IPS-18a (cell line): ENCODE measurements around the gene OCSTAMP.

Experiments used
- H3K27ac ChIP-seq: one replicate; pipeline ENCODE4 v1.5.1; 2013; ENCODE audit warnings: low read length
- H3K27me3 ChIP-seq: one replicate; pipeline ENCODE4 v1.6.1; 2013; ENCODE audit warnings: mild to moderate bottlenecking, low read length; ENCODE audit not compliant: control insufficient read depth, insufficient read depth
- H3K36me3 ChIP-seq: one replicate; pipeline ENCODE4 v1.6.1; 2013; ENCODE audit warnings: low read depth, low read length; ENCODE audit not compliant: control insufficient read depth
- H3K4me1 ChIP-seq: one replicate; pipeline ENCODE4 v1.6.1; 2013; ENCODE audit warnings: low read depth, low read length; ENCODE audit not compliant: control insufficient read depth
- H3K4me3 ChIP-seq: one replicate; pipeline ENCODE4 v1.5.1; 2013; ENCODE audit warnings: low read length
- H3K9ac ChIP-seq: one replicate; pipeline ENCODE4 v1.6.1; 2013; ENCODE audit warnings: mild to moderate bottlenecking, low read length, moderate library complexity
- H3K9me3 ChIP-seq: one replicate; pipeline ENCODE4 v1.6.1; 2013; ENCODE audit warnings: low read depth, low read length; ENCODE audit not compliant: control insufficient read depth

Gene OCSTAMP

DNA sequence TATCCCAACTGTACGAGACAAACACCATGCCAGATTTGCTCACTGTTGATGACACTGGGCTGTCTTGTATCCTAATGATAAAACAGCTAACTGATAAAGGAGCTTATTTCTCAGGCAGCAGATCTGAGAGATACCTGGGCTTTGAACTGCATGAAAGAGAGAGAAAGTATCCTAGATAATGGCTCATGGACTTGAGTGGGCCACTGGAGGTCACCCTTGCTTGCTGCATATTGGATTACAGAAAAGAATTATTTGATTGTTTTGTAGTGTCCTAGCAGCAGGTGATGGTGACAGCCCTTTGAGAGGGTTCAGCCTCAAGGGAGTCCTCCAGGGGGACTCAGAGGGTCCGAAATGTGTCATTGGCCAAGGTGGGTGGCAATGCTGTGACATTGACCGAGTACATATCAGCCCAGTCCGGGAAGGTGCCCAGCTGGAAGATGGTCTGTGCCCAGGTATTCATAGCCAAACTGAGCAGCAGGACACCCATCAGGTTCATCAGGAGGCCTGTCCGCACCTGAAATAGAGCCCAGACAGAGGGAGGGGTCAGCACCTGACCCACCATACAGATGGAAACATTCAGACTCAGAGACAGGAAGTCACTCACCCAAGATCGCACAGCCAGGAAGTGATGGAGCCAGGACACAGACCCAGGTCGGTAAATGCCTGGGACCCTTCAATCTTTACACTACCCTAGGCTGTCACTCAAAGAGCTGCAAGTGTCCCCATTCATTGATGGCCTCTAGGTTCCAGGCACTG lies 9.4 kb upstream of the OCSTAMP start:
- Histone ChIP-seq H3K9ac (no peak overlapping the region), H3K4me1 (peaks cover 17% of the 10 kb centered on the region), H3K27ac (no peak overlapping the region), H3K4me3 (no peak overlapping the region), H3K27me3 (no peaks in the 10 kb centered on the region), H3K36me3 (no peaks in the 10 kb centered on the region), H3K9me3 (no peaks in the 10 kb centered on the region)

DNA sequence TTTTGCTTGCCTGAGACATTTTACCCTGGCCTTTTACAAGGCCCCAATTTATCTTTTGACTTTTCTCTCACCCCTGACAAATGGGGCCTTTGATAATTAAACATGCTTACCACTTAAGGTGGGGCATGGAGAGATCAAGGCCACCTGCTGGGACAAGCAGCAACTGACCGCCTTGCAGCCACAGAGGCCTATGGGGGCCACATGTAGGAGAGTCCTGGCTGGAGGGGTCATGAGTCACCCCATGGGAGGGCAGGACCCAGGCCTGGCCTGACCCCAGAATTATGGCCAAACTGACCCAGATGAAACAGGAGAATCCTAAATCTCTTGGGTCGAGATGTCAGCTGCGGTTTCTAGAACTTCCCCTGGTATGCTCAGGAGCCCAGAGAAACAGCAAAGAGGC lies 8.5 kb upstream of the OCSTAMP start:
- no peak overlapping the region for H3K27ac ChIP-seq
- no peak overlapping the region for H3K4me3 ChIP-seq
- H3K27me3 ChIP-seq, result no peaks in the 10 kb centered on the region
- H3K9ac ChIP-seq, result no peak overlapping the region
- no peaks in the 10 kb centered on the region for H3K36me3 ChIP-seq
- H3K9me3 ChIP-seq, result no peaks in the 10 kb centered on the region
- peaks cover 22% of the 10 kb centered on the region for H3K4me1 ChIP-seq

DNA sequence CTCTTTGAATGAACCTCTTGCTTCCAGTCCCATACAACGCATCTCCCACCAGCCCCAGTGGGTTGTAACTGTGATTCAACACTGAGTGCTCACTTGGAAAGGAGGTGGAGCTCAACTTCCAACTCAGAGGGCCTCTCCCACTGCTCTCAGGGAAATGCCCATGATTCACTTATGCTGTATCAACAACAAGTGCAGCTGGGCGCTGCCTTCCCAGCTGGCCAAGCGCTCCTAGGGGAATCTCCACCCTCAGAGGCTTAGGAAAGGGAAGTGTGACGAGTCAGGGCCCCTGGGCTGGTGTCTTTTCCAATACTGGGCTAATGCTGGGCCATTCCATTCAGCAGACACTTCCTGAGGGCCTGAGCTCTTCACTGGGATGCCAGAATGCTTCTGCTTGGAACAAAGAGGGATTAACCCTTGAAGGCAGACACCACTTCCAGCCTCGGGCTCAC lies 8.1 kb upstream of the OCSTAMP start:
- H3K36me3 ChIP-seq, result no peaks in the 10 kb centered on the region
- H3K4me3 ChIP-seq, result no peak overlapping the region
- H3K9ac ChIP-seq, result no peak overlapping the region
- H3K27ac ChIP-seq, result no peak overlapping the region
- peaks cover 21% of the 10 kb centered on the region for H3K4me1 ChIP-seq
- no peaks in the 10 kb centered on the region for H3K9me3 ChIP-seq
- no peaks in the 10 kb centered on the region for H3K27me3 ChIP-seq

DNA sequence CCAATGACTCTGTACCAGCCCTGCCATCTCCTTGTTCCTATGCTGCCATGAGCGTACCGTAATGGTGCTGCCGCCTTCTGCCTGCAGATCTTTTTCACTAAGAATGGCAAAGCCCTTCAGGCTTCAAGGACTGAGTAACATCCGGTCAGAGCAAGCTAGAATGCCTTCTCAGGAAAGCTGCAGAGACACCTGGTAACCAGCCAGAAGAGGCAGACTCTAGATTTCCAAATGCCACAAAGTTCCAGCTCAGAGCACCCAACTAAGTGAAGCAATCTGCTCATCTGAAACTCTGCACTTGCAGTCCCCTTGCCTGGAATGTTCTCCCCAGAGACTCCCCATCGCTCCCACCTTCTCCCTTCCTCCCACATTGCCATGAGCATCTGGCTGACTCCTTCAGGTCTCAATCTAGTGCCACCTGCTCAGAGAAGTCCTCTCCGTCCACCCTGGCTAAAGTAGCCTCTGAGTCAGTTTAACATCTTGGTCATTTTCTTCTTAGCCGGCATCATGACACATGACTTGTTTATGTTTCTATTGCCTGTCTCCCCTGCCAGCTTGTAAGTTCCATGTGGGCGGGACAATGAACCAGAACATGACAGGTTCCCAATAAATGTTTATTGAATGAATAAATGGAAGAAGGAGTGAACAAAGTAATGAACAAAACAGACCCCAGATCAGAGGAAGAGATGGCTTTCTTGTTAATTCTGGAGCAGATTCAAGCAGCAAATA lies 6.9 kb upstream of the OCSTAMP start:
- H3K4me1 ChIP-seq, result peaks cover 27% of the 10 kb centered on the region
- no peak overlapping the region for H3K27ac ChIP-seq

DNA sequence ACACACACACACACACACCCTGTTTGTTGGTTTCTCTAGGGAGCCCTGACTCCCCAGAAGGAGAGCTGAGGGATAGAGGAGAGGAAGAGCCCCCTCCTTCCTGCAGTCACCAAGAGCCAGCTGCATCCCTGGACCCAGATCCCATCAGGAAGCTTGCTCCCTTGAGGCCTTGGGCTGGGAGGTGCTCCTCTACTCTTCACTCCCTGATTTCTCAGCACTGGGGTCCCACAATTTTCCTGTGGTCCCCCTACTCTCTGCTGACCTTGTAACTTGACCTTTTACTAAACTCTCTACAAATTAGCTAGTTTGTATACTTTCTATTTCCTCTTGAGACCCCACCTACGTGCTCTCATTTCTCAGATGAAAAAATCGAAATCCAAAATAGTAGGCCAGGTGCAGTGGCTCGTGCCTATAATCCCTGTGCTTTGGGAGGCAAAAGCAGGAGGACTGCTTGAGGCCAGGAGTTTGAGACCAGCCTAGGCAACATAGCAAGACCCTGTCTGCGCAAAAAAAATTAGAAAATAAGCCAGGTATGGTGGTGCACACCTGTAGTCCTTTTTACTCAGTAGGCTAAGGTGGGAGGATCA lies 5.0 kb upstream of the OCSTAMP start:
- no peak overlapping the region for H3K9ac ChIP-seq
- H3K4me1 ChIP-seq, result peaks cover 38% of the 10 kb centered on the region
- no peaks in the 10 kb centered on the region for H3K27me3 ChIP-seq
- H3K9me3 ChIP-seq, result no peaks in the 10 kb centered on the region
- H3K36me3 ChIP-seq, result no peaks in the 10 kb centered on the region
- H3K27ac ChIP-seq, result no peak overlapping the region
- H3K4me3 ChIP-seq, result no peak overlapping the region

More for the DNA sequence above, 6.9 kb upstream of the OCSTAMP start:
- Histone ChIP-seq H3K9me3 (no peaks in the 10 kb centered on the region), H3K27me3 (no peaks in the 10 kb centered on the region), H3K9ac (no peak overlapping the region), H3K36me3 (no peaks in the 10 kb centered on the region), H3K4me3 (no peak overlapping the region)

DNA sequence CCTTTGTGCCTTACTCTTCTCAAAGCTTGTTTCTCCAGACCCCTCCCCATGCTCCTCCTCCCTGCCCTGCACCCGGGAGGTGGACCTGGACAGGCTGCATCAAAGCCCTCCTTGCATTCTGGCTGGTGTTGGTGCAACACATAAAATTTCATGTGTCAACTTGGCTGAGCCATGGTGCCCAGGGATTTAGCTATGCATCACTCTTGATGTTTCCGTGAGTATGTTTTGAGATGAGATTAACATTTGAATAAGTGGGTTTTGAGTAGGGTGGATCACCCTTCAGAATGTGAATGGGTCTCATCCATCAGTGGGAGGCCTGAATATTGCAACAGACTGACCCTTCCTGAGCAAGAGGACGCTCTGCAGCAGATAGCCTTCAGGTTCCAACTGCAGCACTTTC lies 4.4 kb upstream of the OCSTAMP start:
- H3K36me3 ChIP-seq, result no peaks in the 10 kb centered on the region
- no peak overlapping the region for H3K9ac ChIP-seq
- peaks cover 38% of the 10 kb centered on the region for H3K4me1 ChIP-seq
- no peak overlapping the region for H3K27ac ChIP-seq
- H3K27me3 ChIP-seq, result no peaks in the 10 kb centered on the region
- no peak overlapping the region for H3K4me3 ChIP-seq
- no peaks in the 10 kb centered on the region for H3K9me3 ChIP-seq

DNA sequence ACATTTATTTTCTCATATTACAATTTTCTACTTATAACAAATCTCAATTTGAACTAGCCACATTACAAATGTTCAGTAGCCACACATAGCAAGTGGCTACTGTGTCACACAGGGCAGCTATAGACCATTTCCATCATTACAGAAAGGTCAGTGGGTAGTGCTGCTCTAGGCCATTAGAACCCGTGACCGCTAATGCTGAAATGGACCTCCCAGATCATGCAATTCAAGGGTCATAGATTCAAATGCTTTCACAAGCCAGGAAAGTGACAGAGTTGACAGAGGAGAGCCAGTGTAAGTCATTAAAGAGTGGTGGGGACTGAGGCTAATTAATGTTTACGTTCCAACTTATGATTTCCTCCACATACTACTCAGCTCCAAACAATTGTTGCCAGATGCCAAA lies 3.5 kb upstream of the OCSTAMP start:
- Histone ChIP-seq H3K4me3 (no peak overlapping the region), H3K9ac (no peak overlapping the region), H3K9me3 (no peaks in the 10 kb centered on the region), H3K4me1 (peaks cover 38% of the 10 kb centered on the region), H3K27me3 (no peaks in the 10 kb centered on the region), H3K36me3 (no peaks in the 10 kb centered on the region), H3K27ac (no peak overlapping the region)

DNA sequence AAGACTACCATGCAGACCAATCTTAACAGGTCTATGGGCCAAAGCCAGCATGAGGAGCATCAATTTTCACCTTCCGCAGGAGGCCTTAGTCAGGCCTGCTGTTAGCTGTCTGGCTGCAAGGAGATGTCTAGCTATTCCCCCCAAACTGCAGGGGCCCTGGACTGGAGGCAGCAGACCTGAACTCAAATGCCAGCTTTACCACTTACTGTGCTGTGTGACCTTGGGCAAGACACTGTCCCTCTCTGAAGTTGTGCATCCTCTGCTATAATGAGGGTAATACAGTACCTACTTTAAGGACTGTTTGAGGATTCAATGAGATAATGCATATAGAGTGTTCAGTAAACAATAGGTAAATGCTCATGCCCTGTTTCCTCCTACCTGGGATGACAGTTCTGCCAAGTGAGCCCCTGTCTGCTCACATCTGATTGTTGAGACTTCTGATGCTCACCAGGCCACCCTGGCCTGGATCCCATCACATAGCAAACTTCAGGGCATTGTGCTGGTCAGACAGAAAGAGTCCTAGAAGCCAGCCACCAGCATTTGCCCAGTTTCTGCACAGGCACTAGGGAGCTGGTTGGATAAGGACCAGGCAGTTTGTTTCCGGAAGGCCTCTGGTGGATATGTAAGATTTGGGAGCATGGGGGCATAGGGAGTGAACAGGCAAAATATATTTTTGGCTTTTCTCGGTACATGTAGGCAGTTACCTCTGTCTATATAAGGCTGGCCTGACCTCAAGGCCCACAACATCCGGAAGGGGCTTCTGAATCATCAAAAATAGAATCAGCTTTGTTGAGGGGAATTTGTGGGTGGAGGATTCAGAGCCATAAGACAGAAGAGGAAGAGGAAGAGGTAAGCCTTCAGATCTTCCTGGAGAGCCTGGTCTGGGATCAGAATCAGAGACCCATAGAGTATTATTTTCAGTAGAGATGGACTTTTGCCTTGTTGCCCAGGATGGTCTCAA lies 2.3 kb upstream of the OCSTAMP start:
- Histone ChIP-seq H3K27ac (peak overlapping the region; percentile 88), H3K9me3 (no peaks in the 10 kb centered on the region), H3K27me3 (no peaks in the 10 kb centered on the region), H3K4me1 (peaks cover 38% of the 10 kb centered on the region), H3K4me3 (no peak overlapping the region), H3K36me3 (no peaks in the 10 kb centered on the region), H3K9ac (peak overlapping the region; percentile 65)

DNA sequence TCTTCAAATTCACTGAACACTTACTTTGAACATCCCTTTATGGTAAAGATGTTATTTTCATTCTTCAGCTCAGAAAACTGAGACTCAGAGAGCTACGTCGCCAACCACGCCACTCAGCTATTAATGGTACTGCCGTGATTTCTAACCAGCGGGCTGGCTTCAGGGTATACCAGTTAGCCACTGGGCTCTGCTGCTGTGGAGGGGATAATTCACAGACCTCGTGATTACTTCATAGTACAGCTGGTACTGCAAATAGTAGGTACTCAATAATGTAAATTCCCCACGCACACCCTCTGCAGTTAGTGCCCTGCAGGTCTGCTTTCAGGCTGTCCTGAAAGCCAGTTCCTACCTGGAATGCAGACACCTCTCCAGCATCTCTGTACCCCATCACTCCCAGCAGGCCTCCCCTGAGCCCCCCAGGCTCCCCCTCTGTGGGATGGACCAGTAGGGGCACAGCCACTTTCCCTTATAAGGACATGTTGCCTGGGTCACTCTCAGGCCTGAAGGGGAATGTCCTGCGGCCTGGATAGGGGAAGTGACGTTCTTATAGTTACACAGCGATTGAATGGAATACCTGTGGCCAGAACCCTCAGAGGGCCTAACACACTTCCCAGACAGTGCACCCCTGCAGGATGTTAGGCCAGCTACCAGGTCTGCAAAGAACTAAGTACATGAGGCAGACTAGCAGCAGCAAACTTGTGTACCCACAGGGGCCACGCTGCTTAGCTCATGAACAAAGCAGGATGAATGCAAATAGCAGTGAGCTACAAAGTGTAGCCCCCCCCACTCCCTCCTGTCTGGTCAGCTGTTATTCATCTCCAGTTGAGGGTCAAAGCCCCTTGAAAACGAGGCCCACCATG lies 1.3 kb upstream of the OCSTAMP start:
- Histone ChIP-seq H3K9ac (peak overlapping the region; percentile 65), H3K27me3 (no peaks in the 10 kb centered on the region), H3K36me3 (no peaks in the 10 kb centered on the region), H3K4me3 (no peak overlapping the region), H3K27ac (peak overlapping the region; percentile 88), H3K9me3 (no peaks in the 10 kb centered on the region), H3K4me1 (peaks cover 38% of the 10 kb centered on the region)

DNA sequence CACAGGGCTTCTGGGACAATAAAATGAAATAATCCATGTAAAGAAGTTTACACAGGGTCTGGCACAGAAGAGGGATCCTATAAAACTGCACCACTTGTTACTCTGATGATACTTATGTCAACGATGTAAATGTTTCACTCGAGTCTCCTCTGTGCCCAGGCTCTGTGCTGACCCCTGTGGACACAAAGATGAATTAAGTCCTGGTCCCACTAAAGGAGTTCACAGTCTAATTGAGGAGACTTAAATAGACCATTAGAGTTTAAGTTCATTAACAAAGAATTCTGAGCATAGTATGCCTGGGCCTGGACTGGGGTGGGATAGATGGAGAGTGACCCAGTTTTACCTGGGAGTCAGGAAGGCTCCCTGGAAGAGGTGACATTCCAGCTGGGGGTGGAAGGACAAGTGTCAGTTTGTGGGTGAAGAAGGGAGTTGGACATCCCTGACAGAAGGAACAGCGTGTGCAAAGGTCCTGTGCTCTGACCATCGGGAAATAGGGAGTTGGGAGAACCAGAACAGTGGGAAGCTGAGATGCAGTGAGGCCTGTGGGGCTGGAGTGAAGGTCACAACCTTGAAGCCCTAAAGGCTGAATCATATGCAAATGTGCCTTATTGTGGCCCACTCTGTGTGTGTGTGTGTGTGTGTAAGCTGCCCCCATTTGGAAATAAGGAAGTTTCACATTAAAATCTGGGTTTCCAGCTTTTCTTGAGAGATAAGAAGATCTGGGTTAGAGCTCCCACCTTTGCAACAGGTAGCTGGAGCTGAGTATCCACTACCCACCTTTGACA lies 1.1 kb downstream of the OCSTAMP start:
- H3K9ac ChIP-seq, result no peak overlapping the region
- no peak overlapping the region for H3K4me3 ChIP-seq
- H3K4me1 ChIP-seq, result peaks cover 27% of the 10 kb centered on the region
- no peaks in the 10 kb centered on the region for H3K27me3 ChIP-seq
- no peak overlapping the region for H3K27ac ChIP-seq
- H3K36me3 ChIP-seq, result no peaks in the 10 kb centered on the region
- H3K9me3 ChIP-seq, result no peaks in the 10 kb centered on the region
